Measurements from ENCODE around the gene NELFB. TPM values are rescaled to one million over a fixed set of nuclear protein-coding genes. Genes with fewer than 3 reads are reported as not detected.

The NELFB gene
- total RNA-seq, 2 experiments from 2014 or later: 70.8 to 75.3 TPM

- CTCF ChIA-PET: interaction anchor here (1.0 kb wide), 1 partner anchor 11 kb away, joined by 3 read pairs; the partner anchor contains the start of gene TOR4A
- Mint-ChIP-seq H3K36me3 (peaks cover 21% of the 10 kb centered on the region), H3K9me3 (ENCODE audit: low read depth) (no peaks in the 10 kb centered on the region), H3K27ac (no peak overlapping the region), H3K4me3 (no peak overlapping the region), H3K4me1 (peaks cover 22% of the 10 kb centered on the region), H3K27me3 (no peaks in the 10 kb centered on the region)
- DNase-seq (no peak), ATAC-seq (no peak)
These were observed 11.7 kb downstream of the NELFB start for GRCh38 chr9:137266585-137267453.

DNA sequence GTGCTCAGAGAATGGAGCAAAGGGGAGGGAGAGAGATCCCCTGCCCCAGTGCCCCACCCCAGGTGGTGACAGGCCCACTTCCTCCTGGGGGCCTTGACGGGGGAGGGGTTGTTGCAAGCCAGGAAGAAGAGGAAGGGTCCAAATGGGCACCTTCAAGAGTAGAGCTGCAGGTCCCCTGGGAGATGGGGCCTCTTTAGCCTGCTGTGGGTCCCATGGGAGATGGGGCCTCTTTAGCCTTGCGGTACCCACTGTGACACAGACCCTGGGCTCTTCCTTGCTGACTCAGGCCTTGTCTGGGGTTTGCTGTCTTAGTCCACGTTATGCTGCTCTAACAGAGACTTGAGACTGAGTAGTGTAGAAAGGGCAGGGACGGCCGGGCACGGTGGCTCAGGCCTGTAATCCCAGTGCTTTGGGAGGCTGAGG is 12.8 kb downstream of the NELFB start:
- Mint-ChIP-seq H3K4me1 (peaks cover 22% of the 10 kb centered on the region), H3K36me3 (peaks cover 21% of the 10 kb centered on the region), H3K27ac (no peak overlapping the region), H3K27me3 (no peaks in the 10 kb centered on the region), H3K4me3 (no peak overlapping the region), H3K9me3 (ENCODE audit: low read depth) (no peaks in the 10 kb centered on the region)
- ATAC-seq (no peak), DNase-seq (no peak)
- CTCF ChIA-PET: interaction anchor here (1.0 kb wide), 1 partner anchor 10 kb away, joined by 3 read pairs; the partner anchor contains the start of gene TOR4A

DNA sequence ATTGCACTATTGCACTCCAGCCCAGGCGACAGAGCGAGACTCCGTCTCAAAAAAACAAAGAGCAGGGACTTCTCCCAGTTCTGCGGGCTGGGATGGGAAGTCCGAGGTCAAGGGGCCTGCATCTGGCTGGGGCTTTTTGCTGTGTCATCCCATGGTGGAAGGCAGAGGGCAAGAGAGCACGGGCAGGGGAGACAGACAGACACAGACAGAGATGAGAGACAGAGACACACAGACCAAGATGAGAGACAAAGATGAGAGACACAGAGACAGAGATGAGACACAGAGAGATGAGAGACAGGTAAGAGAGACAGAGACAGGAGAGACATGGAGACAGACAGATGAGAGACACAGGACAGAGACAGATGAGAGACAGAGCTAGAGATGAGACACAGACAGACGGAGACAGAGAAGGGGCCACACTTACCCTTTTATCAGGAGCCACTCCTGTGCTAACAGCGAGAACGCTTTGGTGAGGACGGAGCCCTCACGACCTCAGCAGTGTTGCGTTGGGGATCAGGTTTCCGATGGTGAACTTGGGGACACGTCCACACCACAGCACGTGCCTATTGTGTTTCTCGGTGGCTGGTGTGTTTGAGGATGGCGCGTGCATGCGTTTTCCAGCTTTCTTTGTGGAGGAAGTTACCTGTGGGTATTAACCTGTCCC is 13.5 kb downstream of the NELFB start:
- Mint-ChIP-seq H3K27ac (peak overlapping the region; percentile 0), H3K4me1 (peaks cover 22% of the 10 kb centered on the region), H3K4me3 (no peak overlapping the region), H3K27me3 (no peaks in the 10 kb centered on the region), H3K36me3 (peaks cover 21% of the 10 kb centered on the region), H3K9me3 (ENCODE audit: low read depth) (no peaks in the 10 kb centered on the region)
- no peak for DNase-seq
- CTCF ChIA-PET: interaction anchor here (1.0 kb wide), 1 partner anchor 163 kb away, joined by 3 read pairs; no protein-coding TSS in a partner anchor
- ATAC-seq: no peak

DNA sequence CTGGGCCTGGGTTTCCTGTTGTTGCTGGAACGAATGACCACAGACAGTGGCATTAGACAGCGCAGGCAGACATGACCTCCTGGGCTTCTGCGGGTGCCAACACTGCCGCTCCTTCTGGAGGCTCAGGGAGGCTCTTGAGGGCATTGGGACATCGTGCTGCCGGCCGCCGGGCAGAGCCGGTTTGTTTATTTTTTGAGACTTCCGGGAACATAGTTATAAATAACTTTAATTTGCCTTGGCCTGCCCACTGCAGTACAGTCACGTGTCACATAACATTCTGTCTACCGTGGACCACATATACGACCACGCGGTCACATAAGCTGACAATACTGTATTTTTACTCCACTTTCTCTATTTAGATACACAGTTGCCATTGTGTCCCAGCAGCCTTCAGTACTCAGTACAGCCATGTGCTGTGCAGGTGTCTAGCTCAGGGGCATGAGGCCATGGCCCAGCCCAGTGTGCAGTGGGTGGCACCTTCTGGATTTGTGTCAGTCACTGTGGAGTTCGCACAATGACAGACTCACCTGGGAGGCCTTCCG is 14.2 kb downstream of the NELFB start:
- CTCF ChIA-PET: interaction anchor here (1.0 kb wide), 1 partner anchor 164 kb away, joined by 3 read pairs; no protein-coding TSS in a partner anchor
- no peak for DNase-seq
- no peak for ATAC-seq
- no peaks in the 10 kb centered on the region for H3K9me3 Mint-ChIP-seq (ENCODE audit: low read depth)
- H3K36me3 Mint-ChIP-seq: peaks cover 20% of the 10 kb centered on the region
- H3K27ac Mint-ChIP-seq: no peak overlapping the region
- no peaks in the 10 kb centered on the region for H3K27me3 Mint-ChIP-seq
- peaks cover 22% of the 10 kb centered on the region for H3K4me1 Mint-ChIP-seq
- H3K4me3 Mint-ChIP-seq: no peak overlapping the region

DNA sequence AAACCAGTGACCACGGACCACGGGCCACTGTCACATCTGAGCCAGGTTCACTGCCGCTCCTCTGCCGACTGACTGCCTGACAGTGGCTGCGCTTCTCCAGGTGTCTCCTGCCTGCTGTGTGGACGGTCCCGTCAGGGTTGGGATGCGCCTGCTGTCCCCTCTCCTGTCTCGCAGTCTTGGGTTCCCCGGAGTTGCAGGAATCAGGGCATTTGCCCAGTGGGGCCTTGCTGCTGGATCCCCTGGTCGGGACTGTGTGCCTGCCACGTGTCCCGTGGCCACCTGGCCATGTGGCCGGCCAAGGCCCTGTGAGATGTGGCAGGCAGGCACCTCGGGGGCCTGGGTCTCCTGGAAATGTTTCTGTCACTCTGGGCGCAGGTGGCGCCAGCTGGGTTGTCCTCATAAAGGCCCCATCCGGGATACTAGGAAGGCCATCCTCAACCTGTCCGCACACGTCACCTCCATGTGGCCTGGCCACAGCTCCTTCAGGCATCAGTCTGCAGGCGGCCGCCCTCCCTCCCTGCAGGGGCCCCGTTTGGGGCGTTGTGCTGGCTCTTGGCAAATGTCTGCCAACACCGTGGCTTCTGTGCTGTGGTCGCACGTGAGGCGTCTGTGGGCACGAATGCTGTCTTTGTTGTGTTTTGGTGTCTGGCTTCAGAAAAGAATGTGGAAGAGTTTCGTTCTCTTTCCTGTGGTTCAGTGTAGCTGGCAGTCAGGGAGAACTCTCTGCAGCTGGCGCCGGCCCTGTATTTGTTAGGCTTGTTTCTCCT is 16.0 kb downstream of the NELFB start:
- DNase-seq: no peak
- no peak overlapping the region for H3K4me3 Mint-ChIP-seq
- CTCF ChIA-PET: interaction anchor here (1.4 kb wide), 1 partner anchor 31 kb away, joined by 3 read pairs; no protein-coding TSS in a partner anchor
- ATAC-seq: peak; percentile 31
- H3K36me3 Mint-ChIP-seq: peaks cover 16% of the 10 kb centered on the region
- peak overlapping the region; percentile 37 for H3K27ac Mint-ChIP-seq
- peaks cover 22% of the 10 kb centered on the region for H3K4me1 Mint-ChIP-seq
- no peaks in the 10 kb centered on the region for H3K27me3 Mint-ChIP-seq
- H3K9me3 Mint-ChIP-seq (ENCODE audit: low read depth): no peaks in the 10 kb centered on the region

GRCh38 chr9:137271696-137272076 is 16.6 kb downstream of the NELFB start:
- peaks cover 22% of the 10 kb centered on the region for H3K4me1 Mint-ChIP-seq
- no peaks in the 10 kb centered on the region for H3K27me3 Mint-ChIP-seq
- CTCF ChIA-PET: interaction anchor here (1.4 kb wide), 1 partner anchor 31 kb away, joined by 3 read pairs; no protein-coding TSS in a partner anchor
- peaks cover 15% of the 10 kb centered on the region for H3K36me3 Mint-ChIP-seq
- peak overlapping the region; percentile 37 for H3K27ac Mint-ChIP-seq
- no peak for ATAC-seq
- DNase-seq: no peak
- H3K4me3 Mint-ChIP-seq: no peak overlapping the region
- H3K9me3 Mint-ChIP-seq (ENCODE audit: low read depth): no peaks in the 10 kb centered on the region

DNA sequence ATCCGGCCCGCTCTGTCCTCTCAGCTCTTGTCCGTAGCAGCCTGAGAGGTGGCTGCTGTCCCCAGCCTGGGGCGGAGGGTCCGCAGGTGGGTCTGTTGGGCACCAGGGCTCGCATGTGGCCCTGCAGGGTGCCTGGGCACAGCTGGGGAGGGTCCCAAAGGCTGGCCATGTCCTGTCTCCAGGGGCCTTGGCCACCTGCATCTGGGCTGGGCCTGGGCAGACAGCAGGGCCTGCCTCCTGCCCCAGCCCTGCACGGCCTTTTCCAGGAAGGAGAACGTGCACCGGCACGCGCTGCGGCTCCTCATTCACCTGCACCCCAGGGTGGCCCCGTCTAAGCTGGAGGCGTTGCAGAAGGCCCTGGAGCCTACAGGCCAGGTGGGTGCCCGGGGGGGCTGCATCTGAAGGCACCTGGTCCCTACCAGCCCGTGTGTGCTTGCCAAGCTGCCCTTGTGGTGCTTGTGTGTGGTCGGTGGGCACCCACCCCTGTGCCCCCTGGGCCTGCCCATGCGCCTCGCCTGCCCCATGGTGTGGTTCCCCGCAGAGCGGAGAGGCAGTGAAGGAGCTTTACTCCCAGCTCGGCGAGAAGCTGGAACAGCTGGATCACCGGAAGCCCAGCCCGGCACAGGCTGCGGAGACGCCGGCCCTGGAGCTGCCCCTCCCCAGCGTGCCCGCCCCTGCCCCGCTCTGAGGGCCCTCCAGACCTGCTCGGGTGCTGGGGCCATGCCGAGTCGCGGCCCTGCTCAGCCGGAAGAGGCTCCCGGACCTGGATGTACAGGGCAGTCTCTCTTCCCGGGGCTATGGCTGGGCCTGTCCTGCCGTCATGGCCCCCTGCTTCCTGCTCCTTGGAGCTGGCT is 17.3 kb downstream of the NELFB start:
- H3K36me3 Mint-ChIP-seq: peaks cover 12% of the 10 kb centered on the region
- H3K4me3 Mint-ChIP-seq: no peak overlapping the region
- ATAC-seq (no peak), DNase-seq (no peak)
- CTCF ChIA-PET: interaction anchor here (1.0 to 1.4 kb wide), 3 partner anchors 14 to 35 kb away, joined by 3 to 4 read pairs (median 3); no protein-coding TSS in a partner anchor
- no peaks in the 10 kb centered on the region for H3K27me3 Mint-ChIP-seq
- H3K4me1 Mint-ChIP-seq: peaks cover 28% of the 10 kb centered on the region
- no peak overlapping the region for H3K27ac Mint-ChIP-seq
- no peaks in the 10 kb centered on the region for H3K9me3 Mint-ChIP-seq (ENCODE audit: low read depth)

DNA sequence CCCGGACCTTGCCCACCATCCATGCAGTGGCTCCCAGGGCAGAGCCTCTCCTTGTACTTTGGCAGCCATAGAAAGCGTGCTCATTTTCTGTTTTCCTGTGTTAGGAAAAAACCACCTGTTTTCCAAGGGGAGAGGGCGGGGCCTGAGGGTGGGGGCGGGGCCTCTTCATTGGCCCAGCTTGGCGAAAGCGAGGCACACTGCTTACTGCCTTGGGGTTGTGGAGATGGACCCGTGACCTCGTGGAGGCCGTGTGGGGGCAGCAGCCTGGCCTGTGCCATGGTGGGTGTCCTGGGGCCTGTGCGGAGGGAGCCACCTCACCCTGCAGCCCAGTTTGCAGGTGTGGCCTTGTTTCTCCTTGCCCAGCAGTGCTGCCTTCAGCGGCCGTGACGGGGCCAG is 18.0 kb downstream of the NELFB start:
- Mint-ChIP-seq H3K36me3 (peaks cover 10% of the 10 kb centered on the region), H3K4me1 (peaks cover 23% of the 10 kb centered on the region), H3K27ac (no peak overlapping the region), H3K9me3 (ENCODE audit: low read depth) (no peaks in the 10 kb centered on the region), H3K27me3 (no peaks in the 10 kb centered on the region), H3K4me3 (no peak overlapping the region)
- CTCF ChIA-PET: interaction anchor here (1.0 to 1.4 kb wide), 3 partner anchors 13 to 36 kb away, joined by 3 to 4 read pairs (median 3); no protein-coding TSS in a partner anchor
- no peak for ATAC-seq
- no peak for DNase-seq

DNA sequence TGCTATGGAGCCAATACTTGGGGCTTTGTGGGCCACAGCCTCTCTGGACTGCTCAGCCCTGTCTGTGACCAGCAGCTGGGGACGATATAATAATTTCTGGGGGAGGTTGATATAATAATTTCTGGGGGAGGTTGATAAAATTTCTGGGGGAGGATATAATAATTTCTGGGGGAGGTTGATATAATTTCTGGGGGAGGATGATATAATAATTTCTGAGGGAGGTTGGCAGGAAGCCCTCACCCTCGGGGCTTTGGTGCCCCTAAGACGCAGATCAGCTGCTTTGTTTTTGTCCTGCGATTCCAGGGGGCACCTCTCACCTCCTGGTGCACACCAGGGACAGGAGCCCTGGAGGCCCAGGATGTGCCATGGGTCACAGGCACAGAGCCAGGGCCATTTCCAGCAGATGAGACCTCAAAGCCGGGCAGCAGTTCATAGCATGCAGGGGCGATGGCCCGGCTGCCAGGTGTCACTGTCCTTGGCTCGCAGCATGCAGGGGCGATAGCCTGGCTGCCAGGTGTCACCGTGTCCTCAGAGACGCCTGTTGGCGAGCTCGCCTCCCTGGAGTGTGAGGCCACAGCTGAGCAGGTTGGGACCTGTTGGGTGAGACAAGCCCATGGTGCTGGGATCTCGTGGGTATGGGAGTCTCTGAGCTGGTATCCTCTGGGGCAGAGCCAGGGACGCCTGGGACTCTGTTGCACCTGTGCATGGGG is 18.6 kb downstream of the NELFB start:
- CTCF ChIA-PET: interaction anchor here (0.8 to 1.3 kb wide), 3 partner anchors 9 to 17 kb away, joined by 3 to 5 read pairs (median 3); no protein-coding TSS in a partner anchor
- DNase-seq: no peak
- Mint-ChIP-seq H3K4me3 (no peak overlapping the region), H3K27ac (no peak overlapping the region), H3K27me3 (no peaks in the 10 kb centered on the region), H3K4me1 (peaks cover 20% of the 10 kb centered on the region), H3K36me3 (peaks cover 7% of the 10 kb centered on the region), H3K9me3 (ENCODE audit: low read depth) (no peaks in the 10 kb centered on the region)
- no peak for ATAC-seq

DNA sequence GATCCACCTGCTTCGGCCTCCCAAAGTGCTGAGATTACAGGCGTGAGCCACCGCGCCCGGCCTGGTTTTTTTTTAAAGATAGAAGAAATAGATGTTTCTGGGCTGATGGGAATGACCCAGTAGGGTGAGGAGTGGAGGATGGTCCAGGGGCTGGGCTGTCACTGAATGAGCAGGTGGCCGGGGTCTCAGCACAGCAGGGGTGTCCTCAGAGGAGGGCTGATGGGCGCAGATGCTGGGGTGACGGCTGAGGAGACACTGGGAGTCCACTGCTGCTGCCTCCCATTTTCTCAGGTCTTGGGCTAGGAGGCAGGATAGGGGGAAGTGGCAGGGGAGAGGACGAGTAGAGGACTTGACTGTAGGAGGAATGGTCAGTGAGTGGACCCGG is 20.1 kb downstream of the NELFB start:
- DNase-seq (no peak), ATAC-seq (no peak)
- Mint-ChIP-seq H3K9me3 (ENCODE audit: low read depth) (no peaks in the 10 kb centered on the region), H3K27me3 (no peaks in the 10 kb centered on the region), H3K4me1 (peaks cover 13% of the 10 kb centered on the region), H3K36me3 (peaks cover 4% of the 10 kb centered on the region), H3K27ac (no peak overlapping the region), H3K4me3 (no peak overlapping the region)
- CTCF ChIA-PET: no interaction called here

- CTCF ChIA-PET: interaction anchor here (0.6 kb wide), 1 partner anchor 39 kb away, joined by 3 read pairs; no protein-coding TSS in a partner anchor
- ATAC-seq (no peak), DNase-seq (no peak)
- H3K4me3 Mint-ChIP-seq: no peak overlapping the region
- no peaks in the 10 kb centered on the region for H3K27me3 Mint-ChIP-seq
- H3K4me1 Mint-ChIP-seq: peaks cover 13% of the 10 kb centered on the region
- no peaks in the 10 kb centered on the region for H3K9me3 Mint-ChIP-seq (ENCODE audit: low read depth)
- peaks cover 4% of the 10 kb centered on the region for H3K36me3 Mint-ChIP-seq
- H3K27ac Mint-ChIP-seq: no peak overlapping the region
These were observed 20.7 kb downstream of the NELFB start for GRCh38 chr9:137275588-137276472.

Data from activated CD8-positive, alpha-beta memory T cell treated with anti-CD3 and anti-CD28 coated beads, Interleukin-2, amount 10 ng/mL, durations not matched to agents 7 days and 5 days (primary cell).